ENCODE data around the gene PAMR1. TPM values are rescaled to one million over a fixed set of nuclear protein-coding genes. Genes with fewer than 3 reads are reported as not detected.

PAMR1 gene
- total RNA-seq: 22.2 and 123 TPM in 2 replicates

GRCh38 chr11:35525501-35526175 is at the start of gene PAMR1:
TSS of gene PAMR1 (minus strand) at chr11:35525616. CDS start at chr11:35525585, 31 bp downstream.

GRCh38 chr11:35419184-35419829 is 106.1 kb downstream of the PAMR1 start, which contains the start of gene SLC1A2:
TSS of gene SLC1A2 (minus strand) at chr11:35419558. CDS start at chr11:35418966, 592 bp downstream.

Other genes starting within 250 kb of the PAMR1 start
- gene SLC1A2, start 106.1 kb downstream of the PAMR1 start, total RNA-seq: 0.26 TPM in 1 of 2 replicates, not detected in the other
- gene FJX1, start 92.8 kb upstream of the PAMR1 start, total RNA-seq: 16.7 and 54.0 TPM in 2 replicates
- 24.2 and 28.7 TPM in 2 replicates for gene TRIM44, start 137.2 kb upstream of the PAMR1 start, total RNA-seq